Measurements from ENCODE around the gene IL17F. TPM values are rescaled to one million over a fixed set of nuclear protein-coding genes. Genes with fewer than 3 reads are reported as not detected.

The IL17F gene
- total and polyA plus RNA-seq, 2 of the 8 experiments (the other 6 are each of a cell fraction or from before 2014, with no cell fraction given): 0.08 TPM; not detected in 1

DNA sequence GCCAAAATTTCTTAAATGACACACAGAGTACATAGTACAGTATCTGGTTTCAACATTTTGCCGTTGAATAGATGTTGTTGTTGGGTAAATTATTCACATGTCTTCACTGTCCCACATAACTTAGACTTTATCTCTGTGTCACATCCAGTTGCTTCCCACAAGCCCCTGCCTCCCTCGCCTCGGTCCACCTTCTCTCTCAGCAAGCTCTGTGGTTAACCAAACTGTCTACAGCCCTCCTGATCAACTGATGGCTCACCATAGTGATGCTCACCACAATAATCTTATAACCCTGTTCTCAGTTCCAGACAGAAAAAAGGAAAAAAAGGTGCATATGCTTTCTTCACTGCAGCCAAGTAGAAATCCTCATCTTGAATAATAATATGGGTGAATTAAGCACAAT lies 23.0 kb downstream of the IL17F start (continued):
- TF ChIP-seq CTCF (IDR thresholded peaks at IDR 0.05; ENCODE audit: control extremely low read depth in 1 of 3, insufficient read depth in 1 of 3, low read depth in 1 of 3, low read length in 3 of 3): no peak
- TF ChIP-seq SP1 (IDR thresholded peaks at IDR 0.05; ENCODE audit: low read depth, low read length): no peak
- TF ChIP-seq YY1 (IDR thresholded peaks at IDR 0.05; ENCODE audit: low read depth, low read length): no peak
